H1 (cell line): ENCODE results near the gene CBL.

Experiments used
- CBX8 ChIP-seq: fragments of 300-800, 300-1000 bp; sonication (generic); IDR thresholded peaks from 2 replicates; pipeline ENCODE4 v1.7.1; 2016; ENCODE audit warnings: low read depth, low read length, borderline replicate concordance
- EP300 ChIP-seq, 2 experiments: IDR thresholded peaks; 1 replicate in 1 of 2; 2 replicates in 1 of 2; pipeline ENCODE4 v1.6.1; 2011 to 2012; ENCODE audit warnings: low read depth in 2 of 2, low read length in 2 of 2, mild to moderate bottlenecking in 2 of 2, borderline replicate concordance in 1 of 2, inconsistent platforms in 1 of 2, moderate library complexity in 1 of 2
- EZH2 ChIP-seq: fragments of 200-600 bp; sonication (generic); IDR thresholded peaks from 2 replicates; pipeline ENCODE4 v1.7.1; 2012; ENCODE audit warnings: low read depth, mild to moderate bottlenecking, moderate library complexity, low read length, inconsistent platforms; ENCODE audit not compliant: severe bottlenecking
- POLR2A ChIP-seq, 2 experiments: IDR thresholded peaks; 1 replicate in 1 of 2; 2 replicates in 1 of 2; pipeline ENCODE4 v1.6.1; 2011; ENCODE audit warnings: low read depth in 2 of 2, low read length in 2 of 2, mild to moderate bottlenecking in 2 of 2; ENCODE audit errors: control extremely low read depth in 1 of 2
- RAD21 ChIP-seq, 2 experiments: IDR thresholded peaks in 1 of 2; conservative IDR thresholded peaks in 1 of 2; 2 replicates each; pipeline ENCODE4 v1.6.1; 2011; ENCODE audit warnings: low read depth in 2 of 2, low read length in 2 of 2, improper control_type of control experiment in 1 of 2, inconsistent platforms in 1 of 2, mild to moderate bottlenecking in 1 of 2, moderate library complexity in 1 of 2
- ZNF274 ChIP-seq: IDR thresholded peaks from 2 replicates; pipeline ENCODE4 v1.7.0; 2012; ENCODE audit warnings: low read length, borderline replicate concordance; ENCODE audit errors: extremely low read depth
- TF ChIP-seq, protein P1 (sequence below), 3 experiments: IDR thresholded peaks; 1 replicate in 2 of 3; 2 replicates in 1 of 3; pipeline versions ENCODE4 v1.5.1 to v1.6.1; 2011; ENCODE audit warnings: low read length in 3 of 3, mild to moderate bottlenecking in 3 of 3, inconsistent platforms in 2 of 3, low read depth in 1 of 3, moderate library complexity in 1 of 3; ENCODE audit not compliant: insufficient read depth in 1 of 3; ENCODE audit errors: control extremely low read depth in 1 of 3
- TF ChIP-seq, protein P2 (sequence below): IDR thresholded peaks from 2 replicates; pipeline ENCODE4 v1.6.1; 2011; ENCODE audit warnings: low read length, improper control_type of control experiment
- TF ChIP-seq, protein P3 (sequence below): IDR thresholded peaks from 2 replicates; pipeline ENCODE4 v1.6.1; 2012; ENCODE audit warnings: inconsistent platforms

DNA sequence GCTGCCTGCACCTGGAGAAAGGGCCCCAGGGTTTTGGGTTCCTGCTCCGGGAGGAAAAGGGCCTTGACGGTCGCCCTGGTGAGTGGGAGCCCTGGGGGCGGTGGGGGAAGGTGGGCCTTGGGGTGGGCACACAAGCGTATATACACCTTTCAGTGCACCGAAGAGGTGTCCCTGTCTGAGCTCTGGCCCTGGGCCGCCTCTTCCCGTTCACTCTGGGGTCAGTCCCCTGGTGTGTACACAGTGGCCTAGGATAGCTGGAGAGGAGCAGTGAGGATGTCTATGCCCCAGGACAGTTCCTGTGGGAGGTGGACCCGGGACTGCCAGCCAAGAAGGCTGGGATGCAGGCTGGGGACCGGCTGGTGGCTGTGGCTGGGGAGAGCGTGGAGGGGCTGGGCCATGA lies 18.1 kb upstream of the CBL start:
- TF ChIP-seq, protein P1, sequence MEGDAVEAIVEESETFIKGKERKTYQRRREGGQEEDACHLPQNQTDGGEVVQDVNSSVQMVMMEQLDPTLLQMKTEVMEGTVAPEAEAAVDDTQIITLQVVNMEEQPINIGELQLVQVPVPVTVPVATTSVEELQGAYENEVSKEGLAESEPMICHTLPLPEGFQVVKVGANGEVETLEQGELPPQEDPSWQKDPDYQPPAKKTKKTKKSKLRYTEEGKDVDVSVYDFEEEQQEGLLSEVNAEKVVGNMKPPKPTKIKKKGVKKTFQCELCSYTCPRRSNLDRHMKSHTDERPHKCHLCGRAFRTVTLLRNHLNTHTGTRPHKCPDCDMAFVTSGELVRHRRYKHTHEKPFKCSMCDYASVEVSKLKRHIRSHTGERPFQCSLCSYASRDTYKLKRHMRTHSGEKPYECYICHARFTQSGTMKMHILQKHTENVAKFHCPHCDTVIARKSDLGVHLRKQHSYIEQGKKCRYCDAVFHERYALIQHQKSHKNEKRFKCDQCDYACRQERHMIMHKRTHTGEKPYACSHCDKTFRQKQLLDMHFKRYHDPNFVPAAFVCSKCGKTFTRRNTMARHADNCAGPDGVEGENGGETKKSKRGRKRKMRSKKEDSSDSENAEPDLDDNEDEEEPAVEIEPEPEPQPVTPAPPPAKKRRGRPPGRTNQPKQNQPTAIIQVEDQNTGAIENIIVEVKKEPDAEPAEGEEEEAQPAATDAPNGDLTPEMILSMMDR (IDR thresholded peaks at IDR 0.05; ENCODE audit: control extremely low read depth in 1 of 3, insufficient read depth in 1 of 3, low read depth in 1 of 3, low read length in 3 of 3) = no peak
- TF ChIP-seq, protein P2, sequence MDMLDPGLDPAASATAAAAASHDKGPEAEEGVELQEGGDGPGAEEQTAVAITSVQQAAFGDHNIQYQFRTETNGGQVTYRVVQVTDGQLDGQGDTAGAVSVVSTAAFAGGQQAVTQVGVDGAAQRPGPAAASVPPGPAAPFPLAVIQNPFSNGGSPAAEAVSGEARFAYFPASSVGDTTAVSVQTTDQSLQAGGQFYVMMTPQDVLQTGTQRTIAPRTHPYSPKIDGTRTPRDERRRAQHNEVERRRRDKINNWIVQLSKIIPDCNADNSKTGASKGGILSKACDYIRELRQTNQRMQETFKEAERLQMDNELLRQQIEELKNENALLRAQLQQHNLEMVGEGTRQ = no peak
- no peak for TF ChIP-seq POLR2A (IDR thresholded peaks at IDR 0.05; ENCODE audit: control extremely low read depth in 1 of 2, low read depth in 2 of 2, low read length in 2 of 2)
- no peak for TF ChIP-seq RAD21 (IDR thresholded peaks at IDR 0.05 in 1 of 2, conservative IDR thresholded peaks at IDR 0.05 in 1 of 2; ENCODE audit: low read depth in 2 of 2, low read length in 2 of 2)
- TF ChIP-seq EZH2 = no peak
- no peak for TF ChIP-seq EP300 (IDR thresholded peaks at IDR 0.05; ENCODE audit: borderline replicate concordance in 1 of 2, low read depth in 2 of 2, low read length in 2 of 2)
- TF ChIP-seq ZNF274 = no peak
- no peak for TF ChIP-seq CBX8
- TF ChIP-seq, protein P3, sequence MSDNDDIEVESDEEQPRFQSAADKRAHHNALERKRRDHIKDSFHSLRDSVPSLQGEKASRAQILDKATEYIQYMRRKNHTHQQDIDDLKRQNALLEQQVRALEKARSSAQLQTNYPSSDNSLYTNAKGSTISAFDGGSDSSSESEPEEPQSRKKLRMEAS = no peak
